HG02973 (cell line): ENCODE results near the gene DNAJB12.
"Not testable (repeated sequence)": the region's sequence is repeated elsewhere in the genome, so short reads cannot be mapped to it uniquely, and the experiment has no call there.

Source experiments
- ATAC-seq: cut with Tn5 transposase; IDR thresholded peaks from one replicate; pipeline ENCODE4 v1.9.1; 2021; ENCODE audit warnings: moderate library complexity; ENCODE audit not compliant: unreplicated experiment

DNAJB12 gene

GRCh38 chr10:72355214-72355555, 466 bp upstream of the DNAJB12 start:
- peak; percentile 4 for ATAC-seq

GRCh38 chr10:72353965-72354355, 759 bp downstream of the DNAJB12 start:
- peak; percentile 6 for ATAC-seq

GRCh38 chr10:72353028-72353964, 1.4 kb downstream of the DNAJB12 start:
- ATAC-seq: no peak

GRCh38 chr10:72351479-72351878, 3.2 kb downstream of the DNAJB12 start:
- ATAC-seq: no peak

- ATAC-seq: no peak
Measured at GRCh38 chr10:72349438-72349837, 5.3 kb downstream of the DNAJB12 start.

- ATAC-seq: no peak
Measured at GRCh38 chr10:72348282-72348681, 6.4 kb downstream of the DNAJB12 start.

- not testable (repeated sequence) for ATAC-seq
Measured at GRCh38 chr10:72346117-72346516, 8.6 kb downstream of the DNAJB12 start.

- no peak for ATAC-seq
Measured at GRCh38 chr10:72344932-72345331, 9.8 kb downstream of the DNAJB12 start.

- ATAC-seq: no peak
Measured at GRCh38 chr10:72342911-72343310, 11.8 kb downstream of the DNAJB12 start.

GRCh38 chr10:72340510-72341261, 14.0 kb downstream of the DNAJB12 start:
- no peak for ATAC-seq

- ATAC-seq: no peak
Measured at GRCh38 chr10:72338180-72338579, 16.5 kb downstream of the DNAJB12 start.

GRCh38 chr10:72337722-72338121, 17.0 kb downstream of the DNAJB12 start:
- no peak for ATAC-seq

GRCh38 chr10:72337039-72337629, 17.6 kb downstream of the DNAJB12 start:
- ATAC-seq: no peak

- no peak for ATAC-seq
Measured at GRCh38 chr10:72336259-72337038, 18.3 kb downstream of the DNAJB12 start.

GRCh38 chr10:72335394-72336258, 19.1 kb downstream of the DNAJB12 start:
- ATAC-seq: peak; percentile 23

- ATAC-seq: peak; percentile 54
Measured at GRCh38 chr10:72334825-72335393, 19.8 kb downstream of the DNAJB12 start.

- ATAC-seq: no peak
Measured at GRCh38 chr10:72334196-72334824, 20.4 kb downstream of the DNAJB12 start.

- no peak for ATAC-seq
Measured at GRCh38 chr10:72333112-72334015, 21.4 kb downstream of the DNAJB12 start.
